ENCODE results near the gene TOM1L2.

DNA sequence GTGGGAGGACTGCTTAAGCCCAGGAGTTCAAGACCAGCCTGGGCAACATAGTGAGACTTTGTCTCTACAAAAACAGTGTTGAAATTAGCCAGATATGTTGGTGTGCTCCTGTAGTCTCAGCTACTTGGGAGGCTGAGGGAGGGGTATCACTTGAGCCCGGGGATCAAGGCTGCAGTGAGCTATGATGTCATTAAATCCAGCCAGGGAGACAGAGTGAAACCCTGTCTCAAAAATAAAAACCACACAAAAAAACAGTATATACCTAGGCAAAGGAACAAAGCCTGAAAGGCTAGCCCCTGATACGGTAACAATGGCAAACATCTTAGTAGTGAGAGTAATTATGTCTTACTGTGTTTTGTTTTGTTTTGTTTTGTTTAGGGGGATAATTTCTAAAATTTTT lies 38.0 kb downstream of the TOM1L2 start:
- TF ChIP-seq, protein P1, sequence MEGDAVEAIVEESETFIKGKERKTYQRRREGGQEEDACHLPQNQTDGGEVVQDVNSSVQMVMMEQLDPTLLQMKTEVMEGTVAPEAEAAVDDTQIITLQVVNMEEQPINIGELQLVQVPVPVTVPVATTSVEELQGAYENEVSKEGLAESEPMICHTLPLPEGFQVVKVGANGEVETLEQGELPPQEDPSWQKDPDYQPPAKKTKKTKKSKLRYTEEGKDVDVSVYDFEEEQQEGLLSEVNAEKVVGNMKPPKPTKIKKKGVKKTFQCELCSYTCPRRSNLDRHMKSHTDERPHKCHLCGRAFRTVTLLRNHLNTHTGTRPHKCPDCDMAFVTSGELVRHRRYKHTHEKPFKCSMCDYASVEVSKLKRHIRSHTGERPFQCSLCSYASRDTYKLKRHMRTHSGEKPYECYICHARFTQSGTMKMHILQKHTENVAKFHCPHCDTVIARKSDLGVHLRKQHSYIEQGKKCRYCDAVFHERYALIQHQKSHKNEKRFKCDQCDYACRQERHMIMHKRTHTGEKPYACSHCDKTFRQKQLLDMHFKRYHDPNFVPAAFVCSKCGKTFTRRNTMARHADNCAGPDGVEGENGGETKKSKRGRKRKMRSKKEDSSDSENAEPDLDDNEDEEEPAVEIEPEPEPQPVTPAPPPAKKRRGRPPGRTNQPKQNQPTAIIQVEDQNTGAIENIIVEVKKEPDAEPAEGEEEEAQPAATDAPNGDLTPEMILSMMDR (IDR thresholded peaks at IDR 0.05) = no peak
- TF ChIP-seq POLR2A (IDR thresholded peaks at IDR 0.05) = no peak
